Measurements from ENCODE around the gene TENT5A.

The TENT5A gene

DNA sequence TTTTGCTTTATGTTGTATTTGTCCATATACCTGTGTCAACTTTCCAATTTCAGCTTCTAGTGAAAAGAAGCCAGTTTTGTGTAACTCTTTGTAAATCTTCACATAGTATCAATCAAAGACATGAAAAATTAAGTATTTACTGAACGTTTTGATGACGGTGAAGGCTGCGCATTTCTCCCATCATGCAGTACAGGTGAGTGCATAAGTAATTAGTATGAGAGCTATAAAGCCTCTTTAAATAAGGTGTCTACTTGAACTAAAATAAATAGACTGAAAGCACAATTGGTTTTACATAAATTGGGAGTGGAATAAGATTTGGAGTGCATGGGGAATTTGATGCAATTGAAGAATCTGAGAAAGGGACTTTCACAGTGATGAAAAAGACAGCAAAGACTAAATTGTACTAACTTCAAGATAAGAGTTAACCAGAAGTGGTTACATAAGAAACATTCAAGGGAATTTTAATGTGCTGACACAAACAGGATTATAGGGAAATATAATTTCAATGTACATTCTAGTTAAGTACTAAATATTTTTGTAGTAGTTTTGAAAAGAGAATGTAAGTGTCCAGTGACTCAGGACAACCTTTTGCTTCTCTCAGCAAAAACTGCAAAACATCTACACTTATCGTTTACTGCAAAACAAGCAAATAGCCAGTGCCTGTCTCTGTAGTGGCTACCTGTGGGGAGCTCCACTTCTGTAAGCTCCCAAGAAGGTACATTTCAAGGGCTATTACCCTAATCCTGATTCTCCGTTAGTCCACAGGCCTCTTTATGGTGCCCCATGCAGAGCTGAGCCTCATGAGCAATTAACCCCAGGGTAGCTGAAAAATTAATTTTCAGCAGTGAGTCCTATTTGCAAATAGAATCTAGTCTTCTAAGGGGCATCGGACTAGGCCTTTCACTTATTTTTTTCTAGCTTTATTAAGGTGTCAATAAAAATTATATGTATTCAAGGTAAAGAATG is 13.0 kb downstream of the TENT5A start:
- TF ChIP-seq Cebpa-rat (IDR thresholded peaks at IDR 0.05), result no peak
- H3K27me3 ChIP-seq, result no peaks in the 10 kb centered on the region
- H3K9me3 ChIP-seq, result no peaks in the 10 kb centered on the region
- no peak overlapping the region for H3K4me2 ChIP-seq
- H3K36me3 ChIP-seq, result no peaks in the 10 kb centered on the region
- no peak overlapping the region for H3K27ac ChIP-seq
- H3K4me3 ChIP-seq, result no peak overlapping the region
- H3K4me1 ChIP-seq, result no peaks in the 10 kb centered on the region
- H4K20me1 ChIP-seq, result no peaks in the 10 kb centered on the region
- H3K9ac ChIP-seq, result no peak overlapping the region

DNA sequence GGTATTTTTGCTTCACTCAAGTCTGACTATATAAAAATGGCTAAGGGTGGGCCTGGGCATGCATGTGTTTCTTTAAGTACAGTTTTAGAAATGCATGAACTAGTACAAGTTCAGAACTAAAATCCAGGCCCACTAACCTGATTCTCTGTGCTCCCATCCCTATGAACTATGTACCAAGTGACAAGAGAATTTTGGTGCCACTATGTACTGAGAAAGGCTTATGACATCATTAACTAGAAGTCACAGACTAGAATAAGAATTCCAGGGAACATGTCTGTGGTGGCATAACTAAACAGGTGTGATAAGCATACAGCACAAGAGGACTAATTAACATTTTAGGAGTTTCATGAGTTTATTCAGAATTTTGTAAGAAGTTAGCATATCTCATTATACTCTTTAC is 16.1 kb downstream of the TENT5A start:
- Histone ChIP-seq H3K4me3 (no peak overlapping the region), H3K9ac (no peak overlapping the region), H3K4me2 (no peak overlapping the region), H3K4me1 (peaks cover 11% of the 10 kb centered on the region; the same call in 1 of the 2 replicates), H3K27ac (no peak overlapping the region), H3K36me3 (no peaks in the 10 kb centered on the region), H3K9me3 (no peaks in the 10 kb centered on the region), H4K20me1 (no peaks in the 10 kb centered on the region), H3K27me3 (no peaks in the 10 kb centered on the region)
- no peak for TF ChIP-seq Cebpa-rat (IDR thresholded peaks at IDR 0.05)

DNA sequence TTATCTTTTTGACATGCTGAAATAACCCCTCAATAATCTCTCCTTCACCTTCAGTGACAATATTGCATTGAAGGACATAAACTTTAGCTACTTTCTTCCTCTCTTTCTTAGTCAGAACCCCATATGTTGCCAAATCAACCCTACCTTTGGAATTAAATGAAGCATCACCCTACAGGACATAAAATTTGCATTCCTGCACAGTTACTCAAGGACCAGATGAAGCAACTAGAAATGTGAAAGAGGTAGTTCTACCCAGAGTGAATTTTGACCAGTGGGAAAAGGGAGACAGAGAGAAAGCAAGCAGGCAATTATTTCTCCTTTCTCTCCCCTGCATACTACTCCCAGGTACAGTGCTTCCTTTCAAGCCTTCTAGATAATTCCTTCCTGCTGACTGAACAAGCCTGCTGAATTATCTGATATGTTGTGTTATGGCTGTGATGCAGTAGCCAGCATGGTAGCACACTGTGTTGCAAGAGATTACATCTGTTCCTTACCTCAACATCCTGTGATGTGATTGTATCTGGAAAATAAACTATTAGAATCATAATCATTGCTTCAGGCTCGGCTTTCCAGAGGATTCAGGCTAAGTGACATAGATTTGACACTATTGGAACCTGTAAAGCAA is 16.6 kb downstream of the TENT5A start:
- H3K36me3 ChIP-seq, result no peaks in the 10 kb centered on the region
- TF ChIP-seq Cebpa-rat (IDR thresholded peaks at IDR 0.05), result no peak
- H3K9ac ChIP-seq, result no peak overlapping the region
- no peaks in the 10 kb centered on the region for H3K9me3 ChIP-seq
- no peaks in the 10 kb centered on the region for H3K27me3 ChIP-seq
- H3K4me3 ChIP-seq, result no peak overlapping the region
- H3K27ac ChIP-seq, result no peak overlapping the region
- H4K20me1 ChIP-seq, result no peaks in the 10 kb centered on the region
- no peak overlapping the region for H3K4me2 ChIP-seq
- peaks cover 11% of the 10 kb centered on the region; the same call in 1 of the 2 replicates for H3K4me1 ChIP-seq

DNA sequence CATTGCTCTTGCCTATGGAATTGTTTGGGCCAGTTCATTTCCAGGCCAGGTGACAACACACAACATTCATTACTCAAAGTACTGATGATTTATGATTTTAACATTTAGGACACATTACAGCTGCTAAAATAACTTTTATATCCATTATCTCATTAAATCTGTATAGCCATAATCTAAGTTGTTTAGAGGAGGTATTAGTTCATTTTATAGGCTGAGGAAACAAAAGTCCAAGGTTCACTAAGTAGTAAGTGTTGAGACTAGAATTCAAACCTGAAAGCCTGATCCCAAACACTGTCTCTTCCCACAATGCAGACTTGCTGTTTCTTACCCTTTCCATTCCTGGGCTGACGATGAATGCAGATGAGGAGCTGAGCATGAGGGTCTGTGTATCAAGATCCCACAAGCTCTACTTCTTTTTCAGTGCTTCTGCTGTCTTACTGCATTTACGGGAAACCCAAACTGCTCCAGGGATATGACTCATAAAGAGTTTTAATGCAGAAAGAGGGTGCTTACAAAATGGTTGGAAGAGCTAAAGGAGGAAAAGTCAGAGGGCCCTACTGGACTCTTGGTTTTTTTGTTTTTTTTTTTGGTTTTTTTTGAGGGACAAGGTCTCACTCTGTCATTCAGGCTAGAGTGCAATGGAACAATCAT is 17.9 kb downstream of the TENT5A start:
- TF ChIP-seq Cebpa-rat (IDR thresholded peaks at IDR 0.05), result no peak
- peaks cover 11% of the 10 kb centered on the region; the same call in 1 of the 2 replicates for H3K4me1 ChIP-seq
- H4K20me1 ChIP-seq, result no peaks in the 10 kb centered on the region
- H3K27ac ChIP-seq, result no peak overlapping the region
- H3K9me3 ChIP-seq, result no peaks in the 10 kb centered on the region
- H3K4me2 ChIP-seq, result no peak overlapping the region
- no peak overlapping the region for H3K9ac ChIP-seq
- H3K36me3 ChIP-seq, result no peaks in the 10 kb centered on the region
- no peak overlapping the region for H3K4me3 ChIP-seq
- no peaks in the 10 kb centered on the region for H3K27me3 ChIP-seq

DNA sequence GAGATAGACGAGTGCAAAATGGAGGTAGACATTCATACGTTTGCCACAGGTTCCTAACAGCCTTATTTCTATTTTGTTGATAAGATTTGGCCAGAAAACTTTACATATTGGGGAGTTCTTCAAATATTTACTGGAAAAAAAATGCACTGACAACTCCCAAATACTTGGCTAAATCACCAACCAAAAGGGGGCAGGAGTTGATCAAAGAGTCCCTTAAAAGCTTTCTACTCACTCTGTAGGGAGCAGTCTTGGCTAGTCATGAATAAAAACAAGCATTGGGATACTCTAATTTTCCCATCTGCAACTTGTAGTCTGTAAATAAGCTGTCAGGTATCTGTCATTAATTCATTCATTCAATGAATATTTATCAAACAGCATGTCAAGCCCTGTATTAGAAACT is 18.4 kb downstream of the TENT5A start:
- Histone ChIP-seq H3K4me2 (no peak overlapping the region), H3K4me3 (no peak overlapping the region), H3K36me3 (no peaks in the 10 kb centered on the region), H3K4me1 (peaks cover 11% of the 10 kb centered on the region; the same call in 1 of the 2 replicates), H3K9me3 (no peaks in the 10 kb centered on the region), H3K27me3 (no peaks in the 10 kb centered on the region), H3K27ac (no peak overlapping the region), H3K9ac (no peak overlapping the region), H4K20me1 (no peaks in the 10 kb centered on the region)
- no peak for TF ChIP-seq Cebpa-rat (IDR thresholded peaks at IDR 0.05)

DNA sequence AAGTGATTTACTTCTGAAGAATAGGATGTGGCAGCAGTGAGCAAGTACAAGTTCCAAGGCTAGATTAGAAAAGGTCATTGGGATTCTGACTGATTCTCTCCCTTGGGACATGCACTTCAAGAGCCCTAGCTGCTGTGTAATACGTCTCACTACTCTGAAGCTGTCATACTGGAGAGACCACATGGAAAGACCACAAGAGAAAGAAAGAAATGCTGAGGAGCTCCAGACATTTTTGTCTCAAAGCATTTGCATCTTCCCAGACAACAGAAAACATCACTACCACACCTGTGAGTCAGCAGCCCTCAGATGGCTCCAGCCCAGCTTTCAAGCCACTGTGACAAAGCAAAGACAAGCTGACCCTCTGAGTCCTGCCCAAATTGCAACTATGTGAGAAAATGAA is 20.7 kb downstream of the TENT5A start:
- peaks cover 11% of the 10 kb centered on the region; the same call in 1 of the 2 replicates for H3K4me1 ChIP-seq
- no peaks in the 10 kb centered on the region for H3K27me3 ChIP-seq
- no peak overlapping the region for H3K9ac ChIP-seq
- TF ChIP-seq Cebpa-rat (IDR thresholded peaks at IDR 0.05), result no peak
- no peak overlapping the region for H3K4me3 ChIP-seq
- no peak overlapping the region for H3K4me2 ChIP-seq
- no peaks in the 10 kb centered on the region for H4K20me1 ChIP-seq
- no peaks in the 10 kb centered on the region for H3K9me3 ChIP-seq
- no peaks in the 10 kb centered on the region for H3K36me3 ChIP-seq
- H3K27ac ChIP-seq, result no peak overlapping the region

DNA sequence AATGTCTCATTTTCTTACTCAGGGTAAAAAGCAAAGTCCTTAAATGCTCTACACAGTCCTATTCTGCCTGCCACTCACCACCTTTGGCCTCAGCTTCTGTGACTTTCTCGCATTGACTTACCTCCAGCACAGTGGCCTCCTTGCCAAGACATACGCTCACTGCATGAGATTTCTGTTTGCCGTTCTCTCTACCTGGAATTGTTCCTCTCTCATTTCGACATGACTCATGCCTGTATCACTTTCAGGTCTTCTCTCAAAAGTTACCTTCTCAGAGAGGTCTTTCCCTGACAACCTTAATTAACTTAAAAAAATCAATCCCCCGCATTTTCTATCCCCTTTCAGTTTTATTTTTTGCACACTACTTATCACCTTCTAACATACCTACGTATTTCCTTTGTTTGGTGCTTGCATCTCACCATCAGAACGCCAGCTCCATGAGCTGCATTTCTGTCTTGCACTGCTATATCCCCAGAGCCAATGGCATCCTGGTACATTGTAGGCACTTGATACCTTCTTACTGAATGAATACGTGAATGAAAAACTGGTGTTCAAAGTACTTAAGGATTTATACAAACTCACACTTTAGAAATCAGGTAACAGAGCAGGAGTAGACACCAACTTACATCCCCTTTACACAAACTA is 24.5 kb downstream of the TENT5A start:
- Histone ChIP-seq H3K27me3 (no peaks in the 10 kb centered on the region), H3K4me1 (peaks cover 6% of the 10 kb centered on the region; the same call in 1 of the 2 replicates), H3K9me3 (no peaks in the 10 kb centered on the region), H3K36me3 (no peaks in the 10 kb centered on the region), H3K27ac (no peak overlapping the region), H4K20me1 (no peaks in the 10 kb centered on the region), H3K9ac (no peak overlapping the region), H3K4me2 (no peak overlapping the region), H3K4me3 (no peak overlapping the region)
- no peak for TF ChIP-seq Cebpa-rat (IDR thresholded peaks at IDR 0.05)

DNA sequence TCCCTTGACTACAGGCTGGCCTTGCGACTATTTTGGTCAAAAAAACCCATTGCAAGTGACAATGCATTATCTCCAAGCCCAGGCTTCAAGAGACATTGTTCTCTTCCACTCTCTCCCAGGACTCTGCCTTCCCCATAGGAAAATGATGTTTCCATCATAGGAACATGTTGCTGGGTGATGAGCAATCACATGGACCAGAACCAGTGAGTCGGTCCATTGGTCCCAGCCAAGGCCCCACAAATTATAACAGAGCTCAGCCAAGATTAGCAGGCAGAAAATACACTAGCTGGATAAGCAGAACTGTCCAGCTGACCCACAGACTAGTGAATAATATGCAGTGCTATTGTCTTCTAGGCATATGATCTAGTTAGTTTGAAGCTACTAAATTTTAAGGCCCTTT is 27.4 kb downstream of the TENT5A start:
- Histone ChIP-seq H3K9ac (no peak overlapping the region), H3K27me3 (no peaks in the 10 kb centered on the region), H4K20me1 (no peaks in the 10 kb centered on the region), H3K9me3 (no peaks in the 10 kb centered on the region), H3K36me3 (no peaks in the 10 kb centered on the region), H3K4me2 (no peak overlapping the region), H3K4me1 (no peaks in the 10 kb centered on the region), H3K4me3 (no peak overlapping the region), H3K27ac (no peak overlapping the region)
- no peak for TF ChIP-seq Cebpa-rat (IDR thresholded peaks at IDR 0.05)

DNA sequence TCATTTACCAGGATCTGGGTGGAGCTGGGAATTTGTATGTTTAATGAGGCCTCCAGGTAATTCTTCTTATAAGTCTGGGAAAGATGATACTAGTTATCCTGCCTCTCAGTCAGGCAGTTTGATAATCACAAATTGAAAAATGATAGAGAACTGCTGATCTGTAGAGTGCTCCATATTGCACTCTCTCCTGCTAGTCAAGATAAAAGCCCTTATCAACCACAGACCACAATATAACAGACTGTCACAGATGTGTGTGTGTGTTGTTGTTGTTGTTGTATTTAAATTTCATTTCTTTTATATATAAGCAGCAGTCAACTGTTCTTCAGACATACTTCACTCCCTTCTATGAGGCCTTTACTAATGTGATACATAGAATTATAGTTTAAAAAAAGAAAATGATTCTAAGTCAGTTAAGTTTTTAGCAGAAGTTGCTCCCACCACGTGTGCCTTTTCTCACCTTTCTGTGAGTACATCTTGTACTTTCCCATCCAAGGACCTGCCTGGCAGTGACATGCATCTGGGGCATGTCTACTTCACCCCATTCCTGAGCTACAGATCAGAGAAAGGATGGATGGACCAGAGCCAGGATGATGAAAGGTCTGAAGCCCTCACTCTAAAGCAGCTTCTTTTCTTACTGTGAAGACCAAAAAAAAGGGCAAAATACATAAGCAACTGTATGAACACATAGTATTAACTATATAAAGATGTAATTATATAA is 29.8 kb downstream of the TENT5A start:
- Histone ChIP-seq H3K4me3 (no peak overlapping the region), H4K20me1 (no peaks in the 10 kb centered on the region), H3K27me3 (no peaks in the 10 kb centered on the region), H3K36me3 (no peaks in the 10 kb centered on the region), H3K4me1 (no peaks in the 10 kb centered on the region), H3K9me3 (no peaks in the 10 kb centered on the region), H3K27ac (no peak overlapping the region), H3K4me2 (no peak overlapping the region), H3K9ac (no peak overlapping the region)
- TF ChIP-seq Cebpa-rat (IDR thresholded peaks at IDR 0.05), result no peak

Data from BLaER1 (cell line).